NCI-H82 (cell line): ENCODE data around the gene ILDR1.

Experiments used
- DNase-seq: peaks from one replicate; lab custom pipeline; 2025; lab: John Stamatoyannopoulos, UW

ILDR1 gene

GRCh38 chr3:121992601-121993560 is 29.2 kb downstream of the ILDR1 start:
- no peak for DNase-seq

- no peak for DNase-seq
Measured at GRCh38 chr3:121989943-121990342, 32.1 kb downstream of the ILDR1 start.

DNA sequence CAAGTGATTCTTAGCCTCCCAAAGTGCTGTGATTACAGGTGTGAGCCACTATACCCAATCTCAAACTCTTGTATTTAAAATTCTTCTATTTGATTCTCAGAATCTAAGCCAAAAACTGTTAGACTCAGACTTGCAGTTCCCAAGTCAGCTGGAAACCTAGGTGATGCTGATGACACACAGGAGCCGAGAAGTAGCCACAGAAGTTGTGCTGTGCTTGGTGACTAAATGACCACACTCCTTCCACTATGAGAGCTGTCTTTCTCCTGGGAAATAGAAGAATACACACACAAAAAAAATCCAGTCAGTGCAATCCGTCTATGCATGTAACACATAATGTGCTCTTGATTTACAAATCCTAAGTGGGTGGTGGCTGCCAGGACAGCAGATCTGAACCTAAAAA is 33.9 kb downstream of the ILDR1 start:
- no peak for DNase-seq

DNA sequence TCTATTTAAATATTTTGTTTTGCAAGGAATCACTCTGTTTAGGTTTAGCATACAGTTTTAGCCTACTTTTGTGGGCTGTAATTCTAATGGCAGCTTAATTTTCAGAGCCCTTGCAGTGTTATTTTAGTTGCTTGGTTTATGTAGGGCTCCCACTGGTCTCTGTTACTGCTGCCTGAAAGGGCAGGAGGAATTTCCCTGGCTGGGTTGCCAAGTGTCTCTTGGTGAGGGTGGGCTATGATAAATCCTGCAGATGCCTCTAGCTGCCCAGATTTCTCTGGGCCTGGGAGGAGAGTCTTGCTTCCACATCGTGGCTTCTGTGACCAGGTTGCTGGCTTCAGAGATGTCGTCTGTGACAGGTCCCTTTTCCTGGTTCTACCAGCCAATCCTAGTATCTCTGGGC is 36.2 kb downstream of the ILDR1 start:
- DNase-seq: no peak

GRCh38 chr3:121981473-121981872 is 40.6 kb downstream of the ILDR1 start:
- DNase-seq: no peak

GRCh38 chr3:121980450-121980796 is 41.6 kb downstream of the ILDR1 start:
- no peak for DNase-seq

- DNase-seq: no peak
Measured at GRCh38 chr3:121979734-121980449, 42.2 kb downstream of the ILDR1 start.

DNA sequence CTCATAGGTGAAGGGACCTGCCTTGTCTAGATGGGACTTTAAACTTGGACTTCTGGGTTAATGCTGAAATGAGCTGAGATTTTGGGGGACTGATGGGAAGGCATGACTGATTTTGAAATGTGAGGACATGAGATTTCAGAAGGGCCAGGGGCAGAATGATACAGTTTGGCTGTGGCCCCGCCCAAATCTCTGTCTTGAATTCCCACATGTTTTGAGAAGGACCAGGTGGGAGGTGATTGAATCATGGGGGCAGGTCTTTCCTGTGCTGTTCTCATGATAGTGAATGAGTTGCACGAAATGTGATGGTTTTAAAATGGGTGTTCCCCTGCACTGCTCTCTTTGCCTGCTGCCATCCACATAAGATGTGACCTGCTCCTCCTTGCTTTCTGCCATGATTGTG is 42.8 kb downstream of the ILDR1 start:
- no peak for DNase-seq

- no peak for DNase-seq
Measured at GRCh38 chr3:121976727-121977126, 45.3 kb downstream of the ILDR1 start.

GRCh38 chr3:121975702-121976302 is 46.2 kb downstream of the ILDR1 start:
- DNase-seq: no peak

DNA sequence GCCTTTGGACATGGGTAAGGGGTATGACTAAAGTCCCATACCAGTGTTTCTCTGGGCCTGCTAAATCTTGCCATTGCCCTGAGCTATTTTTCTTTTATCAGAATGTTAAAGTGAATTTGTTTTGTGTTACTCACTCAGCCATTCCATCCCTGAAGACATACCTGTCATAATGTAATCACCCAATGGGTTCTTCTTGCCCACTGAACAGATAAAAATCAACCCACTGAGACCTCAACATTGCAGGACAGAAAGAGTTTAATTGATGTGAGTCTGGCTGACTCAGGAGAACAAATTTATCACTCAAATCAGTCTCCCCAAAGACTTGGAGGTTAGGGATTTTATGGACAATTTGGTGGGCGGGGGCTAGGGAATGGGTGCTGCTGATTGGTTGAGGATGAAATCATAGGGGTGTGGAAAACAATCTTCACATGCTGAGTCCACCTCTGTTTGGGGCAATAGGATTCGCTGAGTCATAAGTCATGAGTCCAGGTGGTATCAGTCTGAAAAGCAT is 47.4 kb downstream of the ILDR1 start:
- no peak for DNase-seq

- no peak for DNase-seq
Measured at GRCh38 chr3:121970047-121970446, 52.0 kb downstream of the ILDR1 start.

DNA sequence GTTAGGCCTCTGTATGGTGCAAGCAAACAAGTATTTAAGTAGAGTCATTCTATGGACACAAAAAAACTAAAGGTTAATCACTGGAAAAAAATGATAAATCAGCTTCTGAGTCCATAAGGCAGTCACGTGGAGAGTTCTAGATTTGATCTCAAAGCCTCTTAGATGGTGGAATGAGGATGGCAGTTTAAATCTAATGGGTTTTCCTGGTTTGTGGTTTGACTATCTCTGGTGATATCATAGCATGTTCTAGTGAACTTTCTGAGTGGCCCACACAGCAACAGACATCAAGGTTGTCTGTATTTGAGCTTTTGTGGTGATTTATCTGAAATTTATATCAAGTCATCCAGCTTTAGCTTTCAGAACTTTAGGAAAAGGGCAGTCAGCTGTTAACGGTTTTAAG is 52.4 kb downstream of the ILDR1 start:
- no peak for DNase-seq

DNA sequence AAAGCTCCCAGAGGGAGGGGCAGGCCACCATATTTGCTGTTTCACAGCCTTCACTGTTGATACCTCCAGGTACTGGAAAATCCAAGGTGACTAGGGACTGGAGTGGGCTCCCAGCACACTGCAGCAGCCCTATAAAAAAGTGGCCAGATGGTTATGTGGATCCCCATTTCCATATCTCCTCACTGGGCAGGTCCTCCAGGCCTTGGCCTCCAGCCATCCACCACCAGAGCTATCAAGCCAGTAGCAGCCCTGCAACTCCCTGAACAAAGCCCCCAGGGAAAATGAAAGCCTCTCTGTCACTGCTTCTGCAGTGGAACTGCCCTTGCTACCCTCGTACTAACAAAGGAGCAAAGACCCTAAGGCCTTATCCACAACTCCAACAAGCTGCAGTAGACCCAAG is 58.4 kb downstream of the ILDR1 start:
- DNase-seq: no peak

GRCh38 chr3:121962443-121962842 is 59.6 kb downstream of the ILDR1 start:
- DNase-seq: no peak

DNA sequence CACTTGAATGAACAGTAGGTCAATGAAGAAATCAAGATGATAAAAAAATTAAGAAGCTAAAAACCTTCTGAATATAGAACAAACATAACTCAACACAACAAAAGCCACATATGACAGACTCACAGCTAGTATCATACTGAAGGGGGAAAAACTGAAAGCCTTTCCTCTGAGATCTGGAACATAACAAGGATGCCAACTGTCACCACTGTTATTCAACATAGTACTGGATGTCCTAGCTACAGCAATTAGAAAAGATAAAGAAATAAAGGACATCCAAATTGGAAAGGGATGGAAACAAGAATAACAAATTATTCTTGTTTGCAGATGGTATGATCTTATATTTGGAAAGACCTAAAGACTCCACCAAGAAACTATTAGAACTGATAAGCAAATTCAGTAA is 60.8 kb downstream of the ILDR1 start:
- DNase-seq: no peak

DNA sequence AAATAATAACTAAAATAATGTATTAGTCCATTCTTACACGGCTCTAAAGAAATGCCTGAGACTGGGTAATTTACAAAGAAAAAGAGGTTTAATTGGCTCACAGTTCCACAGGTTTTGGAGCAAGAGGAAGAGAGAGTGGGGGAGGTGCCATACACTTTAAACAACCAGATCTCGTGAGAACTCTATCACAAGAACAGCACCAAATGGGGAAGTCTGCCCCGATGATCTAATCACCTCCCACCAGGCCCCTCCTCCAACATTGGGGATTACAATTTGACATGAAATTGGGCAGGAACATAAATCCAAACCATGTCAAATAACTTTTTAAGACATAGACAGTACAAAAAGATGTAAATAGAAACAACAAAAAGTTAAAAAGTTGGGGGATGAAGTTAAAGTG is 63.2 kb downstream of the ILDR1 start:
- no peak for DNase-seq

DNA sequence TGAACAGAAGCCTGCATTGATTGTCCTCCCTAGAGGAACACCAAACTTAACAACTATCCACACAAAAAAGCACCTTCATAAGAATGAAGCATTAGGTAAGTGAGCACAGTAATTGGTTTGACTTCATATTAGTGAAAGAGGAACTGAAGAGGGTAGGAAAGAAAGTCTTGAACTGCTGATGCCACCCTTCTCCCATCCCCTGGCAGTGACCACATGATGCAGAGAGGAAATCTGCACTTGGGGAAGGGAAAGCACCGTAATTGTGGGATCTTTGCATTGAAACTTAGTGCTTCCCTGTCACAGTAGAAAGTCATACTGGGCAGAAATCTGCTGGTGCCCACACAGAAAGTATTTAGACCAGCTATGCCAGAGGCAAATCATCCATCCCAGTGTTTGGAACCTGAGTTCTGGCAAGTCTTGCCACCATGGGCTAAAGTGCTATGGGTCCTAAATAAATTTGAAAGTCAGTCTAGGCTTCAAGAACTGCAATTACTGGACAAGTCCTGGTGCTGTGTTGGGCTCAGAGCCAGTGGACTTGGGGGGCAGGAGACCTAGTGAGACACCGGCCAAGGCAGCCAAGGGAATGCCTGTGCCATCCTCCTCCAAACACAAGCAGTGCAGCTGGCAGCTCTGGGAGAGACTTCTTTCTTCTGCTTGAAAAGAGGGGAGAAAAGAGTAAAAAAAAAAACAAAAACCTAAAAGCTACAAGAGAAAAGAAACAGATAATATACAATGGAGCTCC is 64.2 kb downstream of the ILDR1 start:
- DNase-seq: no peak

DNA sequence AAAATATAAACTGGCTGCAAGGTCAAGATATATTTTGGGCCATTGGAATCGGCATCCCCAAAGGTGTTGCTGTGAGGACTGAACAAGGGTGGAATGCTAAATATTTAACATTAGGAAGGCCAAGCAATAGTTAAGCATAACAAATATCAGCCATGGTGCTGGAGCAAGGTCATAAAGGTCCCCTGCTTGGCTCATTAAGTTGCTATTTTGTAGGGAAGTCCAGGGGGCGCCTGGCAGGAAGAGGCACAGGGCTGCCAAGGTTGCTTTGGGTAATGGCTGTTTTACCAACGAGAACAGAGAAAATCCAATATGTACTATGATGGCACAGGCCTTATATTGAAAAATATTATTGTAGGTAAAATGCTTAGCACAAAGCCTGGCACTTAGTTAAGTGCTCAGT is 65.7 kb downstream of the ILDR1 start:
- DNase-seq: no peak

- DNase-seq: no peak
Measured at GRCh38 chr3:121951291-121951919, 70.6 kb downstream of the ILDR1 start.

DNA sequence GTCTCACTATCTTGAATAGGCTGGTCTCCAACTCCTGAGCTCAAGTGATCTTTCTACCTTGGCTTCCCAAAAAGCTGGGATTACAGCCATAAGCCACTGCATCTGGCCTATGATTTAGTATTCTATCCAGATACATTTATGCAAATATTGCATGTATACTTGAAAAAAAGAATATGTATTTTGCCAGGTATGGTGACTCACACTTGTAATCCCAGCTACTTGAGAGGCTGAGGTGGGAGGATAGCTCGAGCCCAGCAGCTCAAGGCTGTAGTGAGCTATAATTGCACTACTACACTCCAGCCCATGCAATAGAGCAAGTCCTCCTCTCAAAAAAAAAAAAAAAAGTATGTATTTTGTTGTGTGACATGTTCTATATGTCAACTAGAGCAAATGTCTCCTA is 73.4 kb downstream of the ILDR1 start:
- DNase-seq: no peak

GRCh38 chr3:121943431-121943830 is 78.6 kb downstream of the ILDR1 start:
- DNase-seq: no peak
